Measurements from ENCODE around the gene RBM26.
A peak's percentile ranks its signal among the peaks of the same experiment; 100 is the strongest.

The RBM26 gene

DNA sequence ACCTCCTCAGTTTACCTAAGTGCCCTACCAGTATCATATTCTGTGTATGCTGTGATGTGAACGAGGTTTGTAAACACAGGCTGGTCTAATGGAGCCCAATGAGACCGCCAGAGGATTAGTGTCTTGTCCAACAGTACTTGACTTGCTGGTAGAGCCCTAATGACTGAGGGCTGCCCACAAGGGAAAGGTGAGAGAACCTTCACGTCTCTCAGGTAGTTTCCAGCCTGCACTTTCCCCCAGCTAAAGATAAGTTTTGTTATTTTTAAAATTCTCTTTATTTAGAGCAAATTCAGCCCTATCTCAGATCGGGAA, 498 bp upstream of the RBM26 start:
- TF ChIP-seq ZNF274 (IDR thresholded peaks at IDR 0.05; ENCODE audit: low read depth, low read length), result no peak
- peak overlapping the region; percentile 72 for H3K4me3 ChIP-seq (ENCODE audit: low read length)

DNA sequence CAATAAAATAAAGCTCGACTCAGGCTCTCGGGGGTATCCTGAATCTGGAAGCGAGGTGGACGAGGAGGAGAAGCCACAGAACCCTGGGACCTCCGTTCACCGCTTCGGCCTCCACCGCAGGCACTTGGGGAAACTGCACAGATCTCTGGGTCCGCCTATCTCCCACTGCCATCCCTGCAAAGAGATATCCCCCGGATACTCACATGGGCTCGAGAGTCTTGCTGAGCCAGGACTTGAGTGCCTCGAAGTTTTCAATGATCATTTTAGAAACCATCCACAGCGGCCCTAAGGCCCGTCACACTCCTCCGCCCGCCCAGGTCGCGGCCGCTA, 589 bp downstream of the RBM26 start:
- no peak for TF ChIP-seq ZNF274 (IDR thresholded peaks at IDR 0.05; ENCODE audit: low read depth, low read length)
- H3K4me3 ChIP-seq (ENCODE audit: low read length), result peak overlapping the region; percentile 72

DNA sequence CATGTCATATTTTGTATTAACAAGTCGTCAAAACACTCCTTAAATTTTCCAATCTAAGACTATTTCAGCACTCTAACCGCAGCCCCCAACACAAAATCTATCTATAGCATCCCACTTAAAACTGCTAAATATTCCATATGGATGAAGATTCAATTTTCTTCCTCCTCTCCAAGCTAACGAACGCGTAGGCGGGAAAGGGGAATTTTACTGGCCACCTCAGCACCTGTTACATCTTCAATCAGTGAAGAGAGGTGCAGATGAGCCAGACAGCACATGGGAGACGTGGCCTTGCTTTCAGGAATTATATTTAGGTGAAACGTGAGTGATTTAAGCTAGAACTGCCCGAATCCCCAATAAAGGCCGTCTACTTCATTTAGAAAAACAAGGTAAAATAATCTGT, 1.1 kb downstream of the RBM26 start:
- TF ChIP-seq ZNF274 (IDR thresholded peaks at IDR 0.05; ENCODE audit: low read depth, low read length), result no peak
- H3K4me3 ChIP-seq (ENCODE audit: low read length), result peak overlapping the region; percentile 72

- no peak for TF ChIP-seq ZNF274 (IDR thresholded peaks at IDR 0.05; ENCODE audit: low read depth, low read length)
- H3K4me3 ChIP-seq (ENCODE audit: low read length), result peak overlapping the region; percentile 72
These were observed 1.7 kb downstream of the RBM26 start for GRCh38 chr13:79404361-79404760.

- no peak for TF ChIP-seq ZNF274 (IDR thresholded peaks at IDR 0.05; ENCODE audit: low read depth, low read length)
- H3K4me3 ChIP-seq (ENCODE audit: low read length), result peak overlapping the region; percentile 72; the same call in 1 of the 2 replicates
These were observed 2.9 kb downstream of the RBM26 start for GRCh38 chr13:79403113-79403512.

DNA sequence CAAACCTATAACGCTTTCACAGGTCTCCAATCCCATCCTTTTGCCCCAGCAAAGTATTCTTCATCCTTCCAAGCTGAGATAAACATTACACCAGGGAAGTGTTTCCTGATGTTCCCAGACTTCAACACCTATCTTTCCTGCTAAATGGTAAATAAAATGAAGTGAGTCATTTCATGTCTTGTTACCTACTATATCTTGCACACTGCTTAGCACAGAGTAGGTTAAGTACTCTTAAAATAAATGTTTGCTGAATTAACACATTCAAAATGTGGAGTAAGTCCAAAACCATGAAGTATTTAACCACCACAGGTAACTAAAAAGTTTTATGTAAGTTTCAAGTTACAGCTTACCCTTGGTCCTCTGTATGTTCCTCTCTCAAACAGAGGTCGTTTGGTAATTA, 3.4 kb downstream of the RBM26 start:
- no peak for TF ChIP-seq ZNF274 (IDR thresholded peaks at IDR 0.05; ENCODE audit: low read depth, low read length)
- H3K4me3 ChIP-seq (ENCODE audit: low read length), result peak overlapping the region; percentile 17; the same call in 1 of the 2 replicates

- peak overlapping the region; percentile 17; the same call in 1 of the 2 replicates for H3K4me3 ChIP-seq (ENCODE audit: low read length)
These were observed 3.9 kb downstream of the RBM26 start for GRCh38 chr13:79402074-79402635.

DNA sequence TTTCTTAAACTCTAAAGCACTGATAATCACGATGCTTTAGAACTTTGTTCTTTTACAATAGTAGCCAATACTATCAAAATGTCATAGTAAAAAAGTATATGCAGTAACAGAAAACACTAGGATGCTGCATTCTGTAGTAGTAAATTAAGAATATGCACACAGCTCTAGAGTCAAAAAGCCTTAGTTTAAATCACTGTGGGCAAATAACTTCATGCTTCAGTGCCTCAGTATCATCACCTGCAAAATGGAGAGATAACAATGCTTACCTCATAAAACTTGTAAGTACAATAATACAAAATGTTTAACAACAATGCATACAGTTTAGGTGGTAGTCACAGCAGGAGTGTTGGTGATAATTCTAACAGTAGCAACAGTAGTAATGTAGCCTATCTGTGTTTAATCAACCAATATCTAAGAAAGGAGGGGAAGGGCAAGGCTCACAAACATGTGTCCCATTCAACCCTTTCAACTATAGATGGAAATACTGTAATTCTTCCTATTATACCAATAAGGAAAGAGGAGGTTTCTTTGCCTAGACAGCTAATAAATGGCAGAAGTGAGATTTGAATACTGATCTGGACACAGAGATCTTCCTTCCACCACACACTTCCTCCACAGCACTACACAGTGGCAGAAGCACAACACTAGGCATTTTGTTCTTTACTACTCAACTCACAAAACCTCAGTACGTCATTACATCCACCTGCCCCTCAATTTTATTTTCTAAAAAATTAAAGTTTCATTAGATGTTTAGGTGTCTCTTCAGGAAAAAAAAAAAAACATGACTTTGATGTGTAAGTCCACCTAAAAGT, 4.6 kb downstream of the RBM26 start:
- no peak overlapping the region for H3K4me3 ChIP-seq (ENCODE audit: low read length)
- no peak for TF ChIP-seq ZNF274 (IDR thresholded peaks at IDR 0.05; ENCODE audit: low read depth, low read length)

More at GRCh38 chr13:79402074-79402635, 3.9 kb downstream of the RBM26 start:
- no peak for TF ChIP-seq ZNF274 (IDR thresholded peaks at IDR 0.05; ENCODE audit: low read depth, low read length)

- no peak for TF ChIP-seq ZNF274 (IDR thresholded peaks at IDR 0.05; ENCODE audit: low read depth, low read length)
- H3K4me3 ChIP-seq (ENCODE audit: low read length), result no peak overlapping the region
These were observed 7.1 kb downstream of the RBM26 start for GRCh38 chr13:79398915-79399314.

GRCh38 chr13:79398127-79398526, 7.9 kb downstream of the RBM26 start:
- no peak overlapping the region for H3K4me3 ChIP-seq (ENCODE audit: low read length)
- TF ChIP-seq ZNF274 (IDR thresholded peaks at IDR 0.05; ENCODE audit: low read depth, low read length), result no peak

- no peak for TF ChIP-seq ZNF274 (IDR thresholded peaks at IDR 0.05; ENCODE audit: low read depth, low read length)
These were observed 10.2 kb downstream of the RBM26 start for GRCh38 chr13:79395881-79396280.

DNA sequence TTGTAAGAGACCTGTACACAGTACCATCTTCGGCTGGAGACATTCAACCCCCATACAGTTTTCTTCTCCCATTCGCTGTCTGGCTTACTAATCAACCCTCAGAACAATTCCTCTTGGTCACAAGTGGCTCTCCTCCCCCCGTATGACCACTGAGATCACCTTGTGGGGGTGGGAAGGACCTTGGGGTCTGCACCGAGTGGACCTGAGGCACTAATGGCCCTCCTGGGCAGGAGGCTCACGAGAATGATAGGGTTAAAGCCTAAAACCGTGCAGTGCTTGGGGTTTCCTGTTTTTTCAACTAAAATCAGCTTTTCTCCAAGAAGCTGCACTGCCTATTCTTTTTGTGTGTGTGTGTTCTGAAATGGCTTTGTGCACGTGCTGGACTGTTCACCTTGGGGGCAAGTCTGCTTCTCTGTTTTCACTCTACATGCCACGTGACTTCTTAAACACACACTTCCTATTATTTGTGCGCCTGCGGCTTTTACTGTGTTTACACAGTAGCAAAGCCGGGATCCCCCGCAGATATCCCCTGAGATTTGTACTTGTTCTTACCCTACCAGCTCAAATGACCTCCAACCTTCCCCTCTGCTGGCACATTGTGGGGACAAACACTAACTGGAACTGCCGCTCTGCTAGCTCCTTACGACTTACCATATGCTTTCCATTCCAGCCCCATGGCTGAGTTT, 12.3 kb downstream of the RBM26 start:
- TF ChIP-seq ZNF274 (IDR thresholded peaks at IDR 0.05; ENCODE audit: low read depth, low read length), result no peak
- H3K4me3 ChIP-seq (ENCODE audit: low read length), result peak overlapping the region; percentile 39; the same call in 1 of the 2 replicates

More at GRCh38 chr13:79395881-79396280, 10.2 kb downstream of the RBM26 start:
- H3K4me3 ChIP-seq (ENCODE audit: low read length), result no peak overlapping the region

GRCh38 chr13:79392882-79393563, 13.0 kb downstream of the RBM26 start:
- H3K4me3 ChIP-seq (ENCODE audit: low read length), result peak overlapping the region; percentile 29; the same call in 1 of the 2 replicates
- TF ChIP-seq ZNF274 (IDR thresholded peaks at IDR 0.05; ENCODE audit: low read depth, low read length), result no peak

- no peak for TF ChIP-seq ZNF274 (IDR thresholded peaks at IDR 0.05; ENCODE audit: low read depth, low read length)
- no peak overlapping the region for H3K4me3 ChIP-seq (ENCODE audit: low read length)
These were observed 17.0 kb downstream of the RBM26 start for GRCh38 chr13:79389026-79389425.
